A172 (cell line): ENCODE measurements around the gene NDUFB6. TPM values are rescaled to one million over a fixed set of nuclear protein-coding genes. Genes with fewer than 3 reads are reported as not detected.
"Not testable (repeated sequence)": the region's sequence is repeated elsewhere in the genome, so short reads cannot be mapped to it uniquely, and the experiment has no call there.

Source experiments
- DNase-seq: peaks from one replicate; pipeline ENCODE4 v3.0.0-alpha.2; 2015; ENCODE audit warnings: low spot score
- total RNA-seq: library from RNA; depleted of rRNA; stranded (reverse); fragments of >200 nt; shearing (Covaris generic); gene quantifications from 2 replicates; pipeline ENCODE4 v1.2.3, GENCODE V29; 2014; rRNA removed

The NDUFB6 gene
- total RNA-seq, 1 experiment from 2014 or later, result 135 TPM

- not testable (repeated sequence) for DNase-seq
Observed at GRCh38 chr9:32524558-32524891, 48.4 kb downstream of the NDUFB6 start.

GRCh38 chr9:32523910-32524309 lies 49.0 kb downstream of the NDUFB6 start:
- no peak for DNase-seq

GRCh38 chr9:32518276-32518675 lies 54.7 kb downstream of the NDUFB6 start:
- DNase-seq, result no peak

- DNase-seq, result no peak
Observed at GRCh38 chr9:32516241-32516640, 56.7 kb downstream of the NDUFB6 start.

- DNase-seq, result no peak
Observed at GRCh38 chr9:32508728-32509127, 64.2 kb downstream of the NDUFB6 start.

- DNase-seq, result no peak
Observed at GRCh38 chr9:32503008-32503407, 70.0 kb downstream of the NDUFB6 start.

Other genes with a start within 250 kb of the NDUFB6 start
- 55.9 and 56.6 TPM in 2 replicates for gene ACO1, start 188.5 kb downstream of the NDUFB6 start, total RNA-seq
- 9.2 and 10.6 TPM in 2 replicates for gene RIGI, start 47.0 kb downstream of the NDUFB6 start, total RNA-seq
- 1.2 and 3.1 TPM in 2 replicates for gene SMIM27, start 20.8 kb downstream of the NDUFB6 start, total RNA-seq
- 18.3 and 21.8 TPM in 2 replicates for gene TOPORS, start 20.6 kb downstream of the NDUFB6 start, total RNA-seq
- 0.02 and 0.05 TPM in 2 replicates for gene TAF1L, start 62.5 kb upstream of the NDUFB6 start, total RNA-seq
- gene TMEM215, start 210.4 kb upstream of the NDUFB6 start, total RNA-seq, result not detected in 2 replicates